HUDEP-2 (cell line): ENCODE results near the gene SREK1IP1.
A peak's percentile ranks its signal among the peaks of the same experiment; 100 is the strongest.

Source experiments
- DNase-seq, 76 experiments: peaks; one replicate each; lab custom pipeline; 2025; ENCODE audit not compliant: unreplicated experiment in 76 of 76; lab: John Stamatoyannopoulos, UW

SREK1IP1 gene

DNA sequence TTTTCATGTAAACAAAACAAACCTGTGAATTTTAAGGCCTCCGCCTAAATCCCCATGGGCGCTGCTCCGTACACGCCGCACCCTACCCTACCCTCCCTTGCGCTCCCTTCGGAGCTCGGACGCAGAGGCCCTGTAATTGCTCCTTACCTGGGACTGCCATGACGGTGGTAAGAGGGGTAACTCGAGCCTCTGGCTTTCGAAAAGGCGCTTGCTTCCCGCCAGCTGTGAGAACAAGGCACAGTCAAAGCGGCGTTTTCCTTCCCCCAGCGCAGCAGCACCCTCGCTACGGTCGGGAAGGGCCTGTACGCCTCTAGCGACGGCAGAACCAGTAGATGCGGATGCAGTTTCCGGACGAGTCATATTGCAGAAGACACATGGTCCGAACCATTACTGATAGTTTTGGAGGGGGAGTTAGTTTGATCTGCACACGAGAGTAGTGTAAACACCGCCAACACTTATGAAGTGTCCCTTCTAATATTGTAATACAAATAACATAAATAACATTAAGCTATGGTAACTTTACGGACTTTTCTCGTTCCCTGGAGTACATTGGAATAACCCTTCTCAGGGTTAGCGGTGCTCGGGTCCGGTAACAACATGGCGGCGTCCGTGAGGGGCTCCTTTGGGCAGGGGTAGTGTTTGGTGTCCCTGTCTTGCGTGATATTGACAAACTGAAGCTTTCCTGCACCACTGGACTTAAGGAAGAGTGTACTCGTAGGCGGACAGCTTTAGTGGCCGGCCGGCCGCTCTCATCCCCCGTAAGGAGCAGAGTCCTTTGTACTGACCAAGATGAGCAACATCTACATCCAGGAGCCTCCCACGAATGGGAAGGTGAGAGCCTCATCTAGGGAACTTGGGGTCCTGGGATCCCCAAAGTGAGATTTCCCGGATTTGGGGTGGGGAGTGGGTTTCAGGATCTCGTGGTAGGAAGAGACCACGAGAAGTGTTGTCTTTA is at the start of gene SREK1IP1, which contains the start of gene CWC27:
SREK1IP1 (minus strand) TSS at position 334 of the 955 bp plus-strand sequence; CDS start at position 160, 174 bp downstream.
CWC27 (plus strand) TSS at position 573 of the 955 bp plus-strand sequence; CDS start at position 790, 217 bp downstream.
- peak in 74 of 76 experiments; percentile 13 to 90 (median 70) for DNase-seq

DNA sequence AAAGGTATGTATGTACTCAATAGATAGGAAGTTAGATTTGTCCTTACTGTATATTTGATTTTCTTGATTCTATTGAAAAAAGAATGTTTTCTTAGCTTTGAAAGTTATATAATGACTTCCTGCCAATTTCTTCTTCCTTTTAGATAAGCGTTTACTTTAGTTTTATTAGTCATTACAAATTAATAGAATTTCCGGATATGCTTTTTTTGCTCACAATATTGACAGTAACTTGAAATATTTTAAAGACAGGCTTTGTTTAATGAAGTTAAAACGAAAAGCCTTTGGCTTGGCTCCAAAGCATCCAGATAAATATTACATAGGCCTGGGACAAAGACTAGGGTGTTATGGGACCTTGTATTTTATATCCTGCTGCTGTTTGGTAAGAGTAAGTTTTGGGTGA is 49.8 kb upstream of the SREK1IP1 start:
- DNase-seq = no peak

DNA sequence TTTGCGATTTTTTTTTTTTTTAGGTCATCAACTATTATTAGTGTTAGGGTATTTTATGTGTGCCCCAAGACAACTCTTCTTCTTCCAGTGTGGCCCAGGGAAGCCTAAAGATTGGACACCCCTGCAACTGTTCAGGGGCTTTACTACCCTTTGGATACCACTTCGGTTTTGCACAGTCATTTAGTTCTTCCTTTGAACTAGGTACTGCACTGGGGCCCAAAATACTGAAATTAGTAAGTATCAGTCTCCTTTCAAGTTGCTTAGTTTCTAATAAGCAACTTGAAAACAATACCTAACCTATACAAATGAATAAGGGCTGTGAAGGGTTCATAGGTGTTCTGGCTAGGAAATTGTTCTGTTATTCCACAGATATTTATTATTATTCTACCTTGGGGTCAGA is 45.6 kb upstream of the SREK1IP1 start:
- no peak for DNase-seq

DNA sequence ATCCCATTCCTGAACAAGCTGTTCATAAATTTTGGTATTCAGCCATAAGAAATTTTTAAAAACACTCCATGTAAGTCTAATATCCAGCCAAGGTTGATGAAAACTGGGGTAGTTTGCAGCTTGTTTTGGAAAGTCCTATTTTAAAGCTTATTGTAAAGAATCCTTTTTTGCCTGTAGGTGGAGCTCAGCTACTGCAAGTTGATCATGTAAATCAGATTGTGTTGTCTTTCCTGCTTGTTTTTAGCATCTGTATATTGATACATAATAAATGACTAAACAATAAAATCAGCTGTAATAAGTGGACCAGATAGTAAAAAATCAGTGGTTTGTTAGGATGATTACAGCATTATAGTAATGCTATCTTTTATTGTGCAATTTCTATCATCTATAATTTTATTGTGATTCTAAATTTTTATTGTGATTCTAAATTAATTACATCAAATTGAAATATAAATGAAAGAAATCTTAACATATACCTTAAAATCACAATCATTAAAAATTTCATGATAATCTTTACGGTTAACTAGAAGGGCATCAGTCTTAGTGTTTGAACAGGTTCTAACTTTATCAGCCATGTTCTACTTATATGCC is 42.7 kb upstream of the SREK1IP1 start:
- DNase-seq = peak in 18 of 76 experiments; percentile 1 to 41 (median 14)

DNA sequence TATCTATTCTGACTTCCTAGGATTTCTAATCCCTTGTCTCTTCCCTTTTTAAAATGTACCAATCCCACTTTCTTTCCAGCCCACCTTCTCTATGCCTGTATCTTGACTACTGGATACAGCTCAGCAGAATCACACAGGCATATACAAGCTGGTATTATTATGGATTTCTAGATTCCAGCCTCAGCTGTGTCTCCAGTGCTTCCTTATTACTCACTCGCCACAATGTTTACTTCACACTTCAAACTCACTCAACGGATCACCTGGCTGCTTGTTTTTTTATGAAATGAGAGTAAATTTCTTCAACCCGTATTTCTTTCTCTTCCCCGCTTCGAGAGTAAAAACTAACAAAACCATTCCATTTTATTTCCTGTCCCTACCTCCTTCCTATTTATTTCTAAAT is 39.0 kb upstream of the SREK1IP1 start:
- no peak for DNase-seq

DNA sequence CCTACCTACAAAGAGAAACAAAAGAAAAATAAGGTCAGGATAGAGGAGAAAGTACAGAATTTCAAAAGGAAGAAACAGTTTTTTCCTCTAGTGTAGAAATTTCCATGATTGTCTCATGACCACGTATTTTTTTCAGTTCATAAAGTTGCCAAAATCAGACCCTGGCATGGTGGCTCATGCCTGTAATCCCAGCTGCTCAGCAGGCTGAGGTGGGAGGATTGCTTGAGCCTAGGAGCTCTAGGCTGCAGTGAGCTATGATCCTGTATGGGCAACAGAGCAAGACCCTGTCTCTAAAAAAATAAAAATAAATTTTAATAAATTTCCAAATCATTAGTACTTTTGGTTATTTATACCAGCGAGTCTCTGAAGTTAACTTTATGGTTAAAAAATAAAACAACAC is 38.0 kb upstream of the SREK1IP1 start:
- DNase-seq = no peak

DNA sequence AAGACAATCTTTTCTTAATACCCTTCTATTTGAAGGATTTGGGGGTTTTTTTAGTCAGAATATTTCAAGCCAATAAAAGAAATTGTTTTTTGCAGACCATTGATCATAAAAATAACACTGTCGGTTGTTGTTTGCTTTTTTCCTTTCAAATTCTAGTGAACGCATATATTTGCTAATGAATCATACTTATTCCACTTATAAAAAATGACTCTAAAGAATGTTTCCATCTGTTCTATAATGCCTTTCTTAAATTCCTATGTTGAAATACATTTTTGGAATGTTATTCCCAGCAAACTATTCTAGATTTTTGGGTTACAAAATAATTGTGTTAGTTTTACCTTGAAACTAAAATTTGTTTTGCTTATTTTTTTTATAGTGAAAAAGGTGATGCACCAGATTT is 32.4 kb upstream of the SREK1IP1 start:
- no peak for DNase-seq

DNA sequence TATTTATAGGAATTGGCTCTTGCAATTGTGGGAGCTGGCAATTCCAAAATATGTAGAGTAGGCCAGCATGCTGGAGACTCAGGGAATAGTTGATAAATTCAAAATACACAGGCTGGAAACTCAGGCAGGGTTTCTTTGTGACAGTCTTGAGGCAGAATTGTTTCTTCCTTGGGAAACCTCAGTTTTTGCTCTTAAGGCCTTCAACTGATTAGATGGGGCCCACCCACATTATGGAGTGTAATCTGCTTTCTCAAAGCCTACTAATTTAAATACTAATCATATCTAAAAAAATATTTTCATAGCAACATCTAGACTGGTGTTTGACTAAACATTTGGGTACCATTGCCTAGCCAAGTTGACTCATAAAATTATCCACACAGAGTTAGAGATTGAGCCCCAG is 27.8 kb upstream of the SREK1IP1 start:
- no peak for DNase-seq

DNA sequence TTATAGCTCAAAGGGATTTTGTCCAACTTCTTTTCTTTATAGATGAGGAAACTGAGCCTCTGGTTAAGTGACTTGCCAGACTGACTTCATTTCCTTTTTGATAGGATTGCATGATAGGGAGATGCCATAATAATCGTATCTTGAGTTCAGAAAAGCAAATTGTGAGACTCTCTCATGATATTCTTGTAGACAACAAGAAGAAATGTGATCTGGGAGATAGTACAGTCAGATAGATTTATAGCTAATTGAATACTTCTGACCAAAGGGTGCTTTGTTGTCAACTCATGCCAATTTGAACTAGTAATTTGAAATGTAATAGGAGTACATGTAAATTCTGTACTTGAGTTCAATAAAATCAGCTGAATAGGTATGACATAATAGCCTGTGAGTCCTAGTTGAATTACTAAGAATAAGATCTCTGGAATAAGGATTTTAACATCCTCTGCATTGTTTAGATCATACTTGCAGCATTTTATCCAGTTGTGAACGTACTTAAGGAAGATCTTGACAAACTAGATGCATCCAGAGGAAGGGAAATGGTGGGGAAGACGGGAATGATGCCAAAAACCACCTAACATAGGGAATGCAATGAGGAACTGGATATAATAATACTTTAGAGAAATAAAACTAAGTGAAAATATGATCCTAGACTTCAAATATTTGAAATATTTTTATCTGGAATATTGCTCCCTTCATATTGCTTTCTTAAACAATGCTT is 25.7 kb upstream of the SREK1IP1 start:
- DNase-seq = no peak

DNA sequence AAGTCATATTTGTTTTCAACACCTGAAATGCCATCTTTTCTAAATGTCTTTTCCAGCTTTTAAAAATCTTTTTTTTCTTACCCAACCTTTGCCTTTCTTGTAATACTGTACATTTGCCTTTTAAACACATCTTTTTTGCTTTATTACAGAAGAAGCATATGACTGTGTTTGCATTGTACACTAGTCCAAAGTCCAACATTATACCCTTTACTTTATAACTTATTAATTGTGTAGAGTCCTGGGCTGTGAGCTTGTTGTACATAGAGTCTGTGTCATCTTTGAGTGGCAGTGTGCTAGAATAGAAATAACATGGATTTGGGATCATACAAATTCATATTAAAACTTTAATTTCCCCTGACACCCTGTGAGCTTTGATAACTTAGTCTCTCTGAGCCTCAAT is 24.0 kb upstream of the SREK1IP1 start:
- no peak for DNase-seq

DNA sequence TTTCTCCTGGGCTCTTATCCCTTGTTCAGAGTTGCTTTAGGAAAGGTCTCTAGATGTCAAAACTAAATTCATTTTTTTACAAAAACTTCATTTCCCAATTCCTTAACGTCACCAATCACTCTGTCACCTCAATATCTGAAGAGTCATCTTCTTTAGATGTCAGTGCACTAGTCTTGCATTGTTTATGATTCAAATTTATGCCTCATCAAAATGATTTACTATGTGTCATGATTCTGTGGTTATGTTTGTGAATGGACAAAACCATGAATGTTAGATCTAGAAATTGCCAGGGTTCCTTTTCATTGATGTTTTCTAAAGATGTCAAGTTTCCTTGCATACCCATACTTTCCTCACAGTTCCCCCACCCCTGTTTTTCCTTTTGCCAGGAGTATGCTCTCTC is 21.7 kb upstream of the SREK1IP1 start:
- DNase-seq = no peak

DNA sequence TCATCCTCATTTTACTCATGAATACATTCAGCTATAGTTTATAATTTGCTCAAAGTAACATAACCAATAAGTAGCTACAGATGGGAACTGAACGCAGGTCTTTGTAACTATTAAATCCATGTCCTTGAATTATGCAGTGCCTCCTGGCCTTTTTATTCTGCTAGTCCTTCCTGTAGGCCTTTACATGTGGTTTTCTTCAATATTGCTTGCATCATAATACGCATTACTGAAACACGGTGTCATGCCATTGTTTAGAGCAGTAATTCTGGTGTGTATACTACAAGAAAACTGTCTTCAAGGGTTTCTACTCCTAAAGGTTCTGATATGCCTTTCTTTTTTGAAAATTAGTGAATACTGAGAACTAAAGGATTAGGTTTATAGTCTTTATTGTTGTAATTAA is 21.0 kb upstream of the SREK1IP1 start:
- DNase-seq = no peak

DNA sequence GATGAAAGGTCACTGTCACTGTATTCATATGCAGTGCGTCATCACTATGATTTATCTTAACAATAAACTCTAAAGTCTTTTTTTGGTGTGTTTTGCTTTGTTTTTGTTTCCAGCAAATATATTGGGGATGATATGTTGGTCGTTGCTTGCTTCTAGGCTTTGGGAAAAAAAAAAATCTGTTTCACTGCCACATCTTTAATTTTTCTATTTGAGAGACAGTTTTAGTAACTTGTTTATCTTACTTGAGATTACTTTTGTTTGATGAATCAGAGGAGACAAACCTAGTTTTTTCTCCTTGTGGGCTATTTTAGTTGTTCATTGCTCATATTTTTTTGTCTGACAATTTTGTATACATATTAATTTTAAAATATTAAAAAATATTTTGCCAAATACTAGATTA is 19.7 kb upstream of the SREK1IP1 start:
- no peak for DNase-seq

DNA sequence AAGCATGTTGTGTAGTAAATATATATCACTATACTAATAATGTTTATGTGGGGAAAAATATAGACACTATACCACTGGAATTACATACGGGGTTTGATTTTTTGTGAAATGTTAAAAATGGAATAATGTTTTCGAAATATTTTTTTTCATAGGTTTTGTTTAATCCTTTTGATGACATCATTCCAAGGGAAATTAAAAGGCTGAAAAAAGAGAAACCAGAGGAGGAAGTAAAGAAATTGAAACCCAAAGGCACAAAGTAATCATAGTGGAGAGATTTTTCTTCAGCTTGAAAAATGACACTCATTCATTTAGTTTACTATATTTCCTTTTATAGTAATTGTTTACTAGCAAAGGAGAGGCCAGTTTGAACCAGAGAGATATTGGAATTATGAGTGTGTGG is 17.9 kb upstream of the SREK1IP1 start:
- DNase-seq = no peak

DNA sequence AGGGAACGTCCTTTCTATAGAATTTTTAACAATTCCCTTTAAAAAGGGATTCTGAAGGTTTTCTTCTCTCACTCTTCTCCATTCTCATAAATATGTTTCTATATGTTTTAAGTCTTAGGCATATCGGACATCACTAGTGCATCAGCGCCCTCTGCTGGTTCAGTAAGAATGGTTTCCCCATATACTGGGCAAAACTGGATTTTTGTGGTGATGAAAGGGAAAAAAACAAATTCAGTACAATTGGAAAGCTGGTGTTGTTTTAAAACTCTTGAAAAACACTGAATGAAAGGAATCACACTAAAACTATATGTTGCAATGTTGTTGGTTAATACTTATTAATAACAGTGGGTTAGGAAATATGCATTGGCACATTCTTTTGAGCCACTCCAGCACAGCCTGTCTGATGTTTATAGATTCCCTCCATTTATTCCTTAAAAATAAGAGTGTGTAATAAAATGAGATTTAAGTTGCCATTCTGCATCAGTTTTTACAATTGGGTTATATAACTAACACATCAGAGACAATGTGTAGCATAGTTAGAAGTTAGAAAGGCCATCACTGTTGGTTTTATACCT is 16.0 kb upstream of the SREK1IP1 start:
- DNase-seq = peak in 59 of 76 experiments; percentile 1 to 71 (median 43)

DNA sequence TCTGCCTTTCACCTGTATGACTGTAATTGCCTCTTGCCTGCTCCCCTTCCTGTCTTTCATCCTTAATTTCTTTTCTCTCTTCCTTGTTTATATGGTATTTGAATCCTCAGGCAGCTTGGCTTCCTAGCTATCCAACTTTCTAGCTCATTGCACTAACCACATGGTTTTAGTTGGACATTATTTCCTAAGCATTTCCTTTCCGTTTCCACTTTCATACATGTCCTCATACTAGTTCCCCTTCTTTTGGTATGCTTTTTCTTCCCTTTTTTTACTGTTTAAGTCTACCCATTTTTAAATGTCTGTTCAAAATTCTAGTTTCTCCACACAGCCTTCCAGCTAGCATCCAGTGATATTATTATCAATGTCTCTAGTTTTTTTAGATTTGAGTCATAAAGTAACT is 6.8 kb upstream of the SREK1IP1 start:
- DNase-seq = no peak

DNA sequence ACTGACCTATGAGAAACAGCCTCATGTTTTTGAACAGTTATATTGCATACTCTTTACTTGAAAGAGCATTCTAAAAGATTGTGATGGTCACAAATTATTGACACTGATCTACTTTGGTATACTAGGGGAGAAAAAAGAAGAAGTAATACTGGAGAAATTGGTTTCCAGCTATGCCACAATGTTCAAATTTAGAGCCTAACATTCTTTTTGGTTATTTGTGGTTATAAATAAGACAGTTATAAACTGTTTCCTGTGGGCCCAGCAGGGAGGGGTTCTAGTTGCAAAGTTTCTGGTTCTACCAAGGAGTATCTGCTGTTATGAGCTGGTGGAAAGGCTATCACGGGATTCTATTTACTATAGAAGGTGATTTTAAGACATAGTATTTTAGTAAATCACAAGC is 5.0 kb upstream of the SREK1IP1 start:
- no peak for DNase-seq

DNA sequence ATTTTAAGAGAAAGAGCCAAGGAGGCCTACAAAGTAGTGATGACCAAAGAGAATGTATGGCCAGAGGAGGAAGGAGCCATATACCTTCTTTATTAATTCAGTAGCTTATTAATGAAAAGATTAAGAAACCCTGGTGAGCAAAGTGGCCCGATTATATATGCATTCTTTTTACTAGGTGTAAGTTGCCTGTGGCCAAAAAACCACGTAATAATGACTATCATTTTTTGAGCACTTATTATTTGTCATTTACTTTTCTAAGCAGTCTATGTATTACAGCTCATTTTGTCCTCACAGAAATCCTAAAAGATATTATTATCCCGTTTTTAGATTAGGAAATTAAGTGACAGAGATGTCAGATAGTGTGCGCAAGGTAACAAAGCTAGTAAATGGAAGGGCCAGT is 3.2 kb upstream of the SREK1IP1 start:
- DNase-seq = no peak

DNA sequence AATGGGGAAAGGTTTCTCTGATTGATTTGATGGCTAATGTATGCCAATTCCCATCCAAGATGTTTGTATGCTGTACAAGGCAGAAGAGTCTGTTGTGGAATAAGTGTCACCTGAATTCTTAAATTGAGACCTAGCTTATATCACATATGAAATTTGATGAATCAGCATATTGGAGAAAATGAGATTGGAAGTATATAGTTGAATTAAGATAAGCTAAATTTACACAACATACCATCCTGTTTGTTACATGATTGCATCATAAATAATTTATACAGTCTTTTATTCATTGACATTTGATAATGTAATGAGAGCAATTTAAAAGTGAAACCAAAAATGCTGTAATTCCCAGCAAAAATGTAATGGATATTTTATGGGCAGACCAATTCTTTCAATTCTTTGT is 1.4 kb upstream of the SREK1IP1 start:
- DNase-seq = no peak

DNA sequence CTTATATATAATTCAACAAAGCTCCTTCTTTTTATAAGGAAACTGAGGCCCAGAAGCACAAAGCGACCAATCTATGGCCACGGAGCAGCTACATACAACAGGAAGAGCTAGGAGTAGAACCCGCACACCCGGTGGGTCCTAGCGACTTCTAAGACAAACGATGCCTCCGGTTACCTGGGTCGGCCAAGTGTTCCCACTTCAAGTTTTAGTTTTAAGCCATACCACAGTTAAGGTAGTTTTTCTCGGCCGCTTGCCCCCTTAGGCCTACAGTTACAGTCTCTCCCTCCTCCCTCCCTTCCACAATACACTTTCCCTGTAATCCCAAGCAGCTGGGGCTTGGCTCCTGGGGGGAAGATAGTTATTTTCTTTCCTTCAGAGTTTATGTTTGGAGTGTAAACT is 533 bp downstream of the SREK1IP1 start:
- peak in 3 of 76 experiments; percentile 13 to 29 (median 26) for DNase-seq

DNA sequence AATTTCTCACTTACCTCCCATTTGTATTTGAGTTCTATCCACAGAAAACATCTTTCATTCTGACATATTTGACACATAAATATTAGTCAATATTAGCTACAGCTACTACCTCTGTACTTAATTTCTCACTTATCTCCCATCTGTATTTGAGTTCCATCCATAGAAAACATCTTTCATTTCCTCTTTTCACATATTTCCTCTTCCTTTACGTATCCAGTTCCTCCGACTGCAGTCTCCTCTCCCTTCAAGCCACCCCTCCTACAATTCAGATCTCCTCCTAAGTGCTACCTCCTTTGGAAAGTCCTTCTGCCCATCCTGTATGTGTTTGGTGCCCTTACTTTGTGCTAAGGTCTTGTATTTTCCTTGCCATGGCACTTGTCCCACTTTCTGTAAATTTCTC is 1.6 kb downstream of the SREK1IP1 start:
- DNase-seq = no peak
